ENCODE data around the gene SPDYE16. TPM values are rescaled to one million over a fixed set of nuclear protein-coding genes. Genes with fewer than 3 reads are reported as not detected.
"Not testable (repeated sequence)": the region's sequence is repeated elsewhere in the genome, so short reads cannot be mapped to it uniquely, and the experiment has no call there.

Gene SPDYE16, protein sequence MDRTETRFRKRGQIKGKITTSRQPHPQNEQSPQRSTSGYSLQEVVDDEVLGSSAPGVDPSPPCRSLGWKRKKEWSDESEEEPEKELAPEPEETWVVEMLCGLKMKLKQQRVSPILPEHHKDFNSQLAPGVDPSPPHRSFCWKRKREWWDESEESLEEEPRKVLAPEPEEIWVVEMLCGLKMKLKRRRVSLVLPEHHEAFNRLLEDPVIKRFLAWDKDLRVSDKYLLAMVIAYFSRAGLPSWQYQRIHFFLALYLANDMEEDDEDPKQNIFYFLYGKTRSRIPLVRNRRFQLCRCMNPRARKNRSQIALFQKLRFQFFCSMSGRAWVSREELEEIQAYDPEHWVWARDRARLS
- total RNA-seq (2012; rRNA removed) = not detected in 2 replicates

DNA sequence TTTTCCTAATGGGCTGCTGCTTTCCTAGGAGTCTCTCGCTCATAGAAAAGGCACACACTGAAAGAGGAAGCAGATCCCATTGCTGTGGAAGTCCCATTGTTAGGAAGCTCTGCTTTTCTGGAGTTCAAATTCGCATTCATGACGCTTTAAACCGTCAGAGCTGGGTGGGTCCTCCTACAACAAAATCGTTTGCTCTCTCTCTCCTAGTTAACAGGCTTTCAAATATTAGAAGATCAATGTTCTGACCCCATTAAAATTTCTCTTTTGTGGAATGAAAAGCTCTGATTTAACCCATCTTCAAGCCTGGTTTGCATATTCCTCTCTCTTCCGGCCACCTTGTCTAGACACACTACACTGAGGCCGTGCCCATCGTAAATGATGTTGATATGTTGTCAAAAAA is at the start of gene SPDYE16:
TSS of gene SPDYE16 (minus strand) at position 101 of the 400 bp plus-strand sequence. CDS start 1,838 bp downstream, outside the sequence.
- H3K4me3 ChIP-seq (ENCODE audit: low read length); H3K4me1 ChIP-seq (ENCODE audit: control insufficient read depth, insufficient read depth, low read length); H3K27me3 ChIP-seq (ENCODE audit: control insufficient read depth, insufficient read depth, low read length); H3K9ac ChIP-seq (ENCODE audit: low read depth, low read length); H3K36me3 ChIP-seq (ENCODE audit: insufficient read depth, low read length); H3K4me2 ChIP-seq (ENCODE audit: low read length); H3K9me3 ChIP-seq (replicated peaks; ENCODE audit: low read length): not testable (repeated sequence)

- H3K9me3 ChIP-seq (replicated peaks; ENCODE audit: low read length); H3K9ac ChIP-seq (ENCODE audit: low read depth, low read length); H3K4me3 ChIP-seq (ENCODE audit: low read length); H3K27me3 ChIP-seq (ENCODE audit: control insufficient read depth, insufficient read depth, low read length); H3K36me3 ChIP-seq (ENCODE audit: insufficient read depth, low read length); H3K4me2 ChIP-seq (ENCODE audit: low read length): not testable (repeated sequence)
- peaks cover 11% of the 10 kb centered on the region for H3K4me1 ChIP-seq (ENCODE audit: control insufficient read depth, insufficient read depth, low read length)
Observed at GRCh38 chr7:76592694-76593093, 49.6 kb upstream of the SPDYE16 start.

DNA sequence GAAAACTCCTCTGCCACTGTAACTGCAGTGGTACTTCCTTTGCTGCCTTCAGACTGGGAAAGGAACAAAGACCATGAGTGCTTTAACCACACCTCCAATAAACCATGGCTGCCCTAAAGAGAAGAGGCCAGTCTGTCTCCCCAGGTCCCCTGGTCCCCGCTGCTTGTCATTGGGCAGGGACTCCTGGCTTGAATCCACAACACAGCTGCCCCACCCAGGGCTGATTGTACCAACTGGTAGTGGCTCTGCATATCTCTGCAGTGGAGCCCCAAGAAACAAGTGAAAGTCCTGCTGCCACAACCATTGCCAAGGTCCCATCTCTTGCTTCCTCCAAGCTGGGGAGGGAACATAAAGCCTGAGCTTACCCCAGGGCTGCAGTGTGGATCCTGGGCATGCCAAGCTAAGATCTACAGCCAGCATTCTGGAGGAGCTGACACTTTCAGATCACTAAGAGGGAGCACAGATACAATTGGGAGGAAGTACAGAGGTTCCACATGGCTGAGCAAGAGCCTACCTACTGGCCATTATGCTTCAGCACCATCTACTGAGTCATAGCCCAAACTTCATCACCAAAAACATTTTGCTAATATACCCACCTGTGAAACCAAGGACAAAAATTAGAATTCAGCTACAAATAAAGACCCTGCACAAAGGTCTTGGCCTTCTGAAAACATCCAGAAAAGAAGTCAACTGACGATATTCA is 48.7 kb upstream of the SPDYE16 start:
- H3K9ac ChIP-seq (ENCODE audit: low read depth, low read length); H3K4me2 ChIP-seq (ENCODE audit: low read length); H3K4me3 ChIP-seq (ENCODE audit: low read length); H3K27me3 ChIP-seq (ENCODE audit: control insufficient read depth, insufficient read depth, low read length); H3K36me3 ChIP-seq (ENCODE audit: insufficient read depth, low read length); H3K9me3 ChIP-seq (replicated peaks; ENCODE audit: low read length): not testable (repeated sequence)
- peaks cover 15% of the 10 kb centered on the region for H3K4me1 ChIP-seq (ENCODE audit: control insufficient read depth, insufficient read depth, low read length)

DNA sequence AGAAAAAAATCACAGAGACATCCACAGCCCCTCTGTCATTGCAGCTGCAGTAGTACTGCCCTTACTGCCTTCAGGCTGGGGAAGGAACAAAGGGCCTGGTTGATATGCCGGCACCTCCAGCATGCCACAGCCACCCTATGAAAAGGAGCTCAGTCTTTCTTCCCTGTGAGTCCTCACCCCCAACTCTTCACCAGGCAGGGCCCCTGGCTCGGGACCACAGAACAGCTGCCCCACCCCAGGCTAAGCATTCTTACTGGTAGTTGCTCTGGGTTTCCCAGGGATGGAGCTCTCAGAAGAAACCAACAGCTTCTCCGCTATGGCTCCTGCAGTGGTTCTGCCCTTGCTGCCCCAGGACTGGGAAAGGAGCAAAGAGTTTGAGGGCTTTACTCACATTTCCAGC is 47.9 kb upstream of the SPDYE16 start:
- H3K4me2 ChIP-seq (ENCODE audit: low read length); H3K9ac ChIP-seq (ENCODE audit: low read depth, low read length); H3K4me3 ChIP-seq (ENCODE audit: low read length); H3K27me3 ChIP-seq (ENCODE audit: control insufficient read depth, insufficient read depth, low read length); H3K36me3 ChIP-seq (ENCODE audit: insufficient read depth, low read length); H3K9me3 ChIP-seq (replicated peaks; ENCODE audit: low read length): not testable (repeated sequence)
- peaks cover 18% of the 10 kb centered on the region for H3K4me1 ChIP-seq (ENCODE audit: control insufficient read depth, insufficient read depth, low read length)

DNA sequence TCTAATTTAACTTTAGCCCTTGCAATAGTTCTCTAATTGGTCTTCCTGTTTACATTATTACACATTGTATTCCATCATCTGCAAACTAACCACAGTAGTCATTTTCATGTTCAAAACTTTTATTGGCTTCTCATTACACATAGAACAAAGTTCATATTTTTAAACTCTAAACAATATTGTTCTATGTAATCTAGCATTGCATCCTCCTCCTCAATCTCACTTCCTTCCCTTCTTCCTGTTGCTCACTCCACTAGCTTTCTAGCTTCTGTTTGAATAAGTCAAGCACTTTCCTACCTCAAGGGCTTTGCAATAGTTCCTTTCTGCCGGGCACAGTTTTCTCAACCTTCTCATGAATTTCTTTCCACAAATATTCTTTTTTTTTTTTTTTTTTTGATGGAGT is 45.5 kb upstream of the SPDYE16 start:
- H3K4me2 ChIP-seq (ENCODE audit: low read length); H3K27me3 ChIP-seq (ENCODE audit: control insufficient read depth, insufficient read depth, low read length); H3K9ac ChIP-seq (ENCODE audit: low read depth, low read length); H3K9me3 ChIP-seq (replicated peaks; ENCODE audit: low read length); H3K4me3 ChIP-seq (ENCODE audit: low read length); H3K36me3 ChIP-seq (ENCODE audit: insufficient read depth, low read length): not testable (repeated sequence)
- H3K4me1 ChIP-seq (ENCODE audit: control insufficient read depth, insufficient read depth, low read length) = peaks cover 30% of the 10 kb centered on the region

GRCh38 chr7:76586585-76587315 is 43.7 kb upstream of the SPDYE16 start:
- H3K36me3 ChIP-seq (ENCODE audit: insufficient read depth, low read length); H3K27me3 ChIP-seq (ENCODE audit: control insufficient read depth, insufficient read depth, low read length); H3K4me3 ChIP-seq (ENCODE audit: low read length); H3K9ac ChIP-seq (ENCODE audit: low read depth, low read length); H3K9me3 ChIP-seq (replicated peaks; ENCODE audit: low read length): not testable (repeated sequence)
- peaks cover 44% of the 10 kb centered on the region for H3K4me1 ChIP-seq (ENCODE audit: control insufficient read depth, insufficient read depth, low read length)
- H3K4me2 ChIP-seq (ENCODE audit: low read length) = peak overlapping the region; percentile 11

DNA sequence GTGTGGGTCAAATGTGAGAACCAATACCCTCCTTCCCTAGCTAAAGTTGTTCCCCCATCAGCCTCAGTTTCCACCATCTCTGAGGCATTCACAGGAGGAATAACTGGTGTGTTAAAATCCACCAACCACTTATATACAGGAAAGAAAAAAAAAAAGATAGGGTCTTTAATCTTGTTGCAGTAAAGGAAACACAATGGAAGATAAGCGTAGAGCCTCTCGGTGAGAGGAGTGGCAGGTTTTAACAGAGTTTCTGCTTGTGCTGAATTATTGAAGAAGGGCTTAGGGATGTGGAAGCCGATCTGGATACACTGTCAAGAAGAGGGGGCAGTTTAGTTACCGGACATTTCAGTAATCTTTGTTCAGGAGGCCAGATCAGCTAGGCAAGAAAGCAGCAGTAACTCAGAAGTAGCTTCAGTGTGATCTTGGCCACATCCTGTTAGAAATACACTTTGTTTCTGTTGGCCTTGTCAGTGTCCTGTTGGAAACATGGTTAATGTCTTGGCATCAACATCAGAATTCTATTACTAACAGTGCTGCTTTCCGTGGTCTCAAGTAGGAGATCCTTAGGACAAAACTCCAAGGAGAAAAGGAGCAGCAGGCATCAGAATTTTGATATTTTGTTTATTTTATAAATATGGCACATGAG is 40.7 kb upstream of the SPDYE16 start:
- H3K27me3 ChIP-seq (ENCODE audit: control insufficient read depth, insufficient read depth, low read length); H3K36me3 ChIP-seq (ENCODE audit: insufficient read depth, low read length); H3K9me3 ChIP-seq (replicated peaks; ENCODE audit: low read length): not testable (repeated sequence)
- Histone ChIP-seq H3K4me3 (ENCODE audit: low read length) (peak overlapping the region; percentile 51), H3K4me2 (ENCODE audit: low read length) (peak overlapping the region; percentile 75), H3K9ac (ENCODE audit: low read depth, low read length) (peak overlapping the region; percentile 73), H3K4me1 (ENCODE audit: control insufficient read depth, insufficient read depth, low read length) (peaks cover 54% of the 10 kb centered on the region)

GRCh38 chr7:76582848-76583631 is 39.9 kb upstream of the SPDYE16 start:
- H3K9ac ChIP-seq (ENCODE audit: low read depth, low read length) = peak overlapping the region; percentile 73
- peak overlapping the region; percentile 75 for H3K4me2 ChIP-seq (ENCODE audit: low read length)
- H3K4me1 ChIP-seq (ENCODE audit: control insufficient read depth, insufficient read depth, low read length) = peaks cover 52% of the 10 kb centered on the region
- H3K4me3 ChIP-seq (ENCODE audit: low read length); H3K27me3 ChIP-seq (ENCODE audit: control insufficient read depth, insufficient read depth, low read length); H3K9me3 ChIP-seq (replicated peaks; ENCODE audit: low read length); H3K36me3 ChIP-seq (ENCODE audit: insufficient read depth, low read length): not testable (repeated sequence)

- H3K4me1 ChIP-seq (ENCODE audit: control insufficient read depth, insufficient read depth, low read length) = peaks cover 20% of the 10 kb centered on the region
- H3K36me3 ChIP-seq (ENCODE audit: insufficient read depth, low read length); H3K4me2 ChIP-seq (ENCODE audit: low read length); H3K4me3 ChIP-seq (ENCODE audit: low read length); H3K27me3 ChIP-seq (ENCODE audit: control insufficient read depth, insufficient read depth, low read length); H3K9me3 ChIP-seq (replicated peaks; ENCODE audit: low read length); H3K9ac ChIP-seq (ENCODE audit: low read depth, low read length): not testable (repeated sequence)
Observed at GRCh38 chr7:76575919-76576655, 33.0 kb upstream of the SPDYE16 start.

DNA sequence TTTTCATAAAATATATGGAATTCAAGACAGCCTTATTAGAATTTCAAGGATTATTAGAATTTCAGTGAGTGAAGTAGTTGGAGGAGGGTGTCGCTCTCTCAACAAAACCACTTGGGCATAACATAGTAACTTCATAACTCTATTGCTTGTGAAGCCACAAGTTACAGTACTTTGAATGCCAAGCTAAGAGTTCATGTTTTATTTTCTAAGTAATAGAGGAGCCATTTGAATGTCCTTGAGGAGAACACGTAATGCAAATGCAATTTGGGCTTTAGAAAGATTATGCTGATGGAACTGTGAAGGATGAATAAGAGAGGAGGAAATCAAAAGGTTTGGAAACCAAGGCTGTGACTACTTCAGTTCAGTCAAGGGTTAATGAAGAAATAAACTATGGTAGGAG is 32.3 kb upstream of the SPDYE16 start:
- not testable (repeated sequence) for H3K4me3 ChIP-seq (ENCODE audit: low read length); H3K27me3 ChIP-seq (ENCODE audit: control insufficient read depth, insufficient read depth, low read length); H3K4me2 ChIP-seq (ENCODE audit: low read length); H3K9ac ChIP-seq (ENCODE audit: low read depth, low read length); H3K36me3 ChIP-seq (ENCODE audit: insufficient read depth, low read length); H3K9me3 ChIP-seq (replicated peaks; ENCODE audit: low read length)
- H3K4me1 ChIP-seq (ENCODE audit: control insufficient read depth, insufficient read depth, low read length) = peaks cover 19% of the 10 kb centered on the region
